SK-N-SH (cell line): ENCODE measurements around the gene TNNT3. TPM values are rescaled to one million over a fixed set of nuclear protein-coding genes. Genes with fewer than 3 reads are reported as not detected.

ENCODE experiments used
- CTCF ChIA-PET: fragments of 300-600, 350-600 bp; formaldehyde crosslinking; extraction: SDS; loops from one replicate; lab custom pipeline; 2021; lab: Yijun Ruan, JAX
- POLR2A ChIA-PET: fragments of 350-600 bp; sonication (Branson Sonifier 250); formaldehyde crosslinking; extraction: SDS; loops from one replicate; lab custom pipeline; 2020; ENCODE audit warnings: antibody characterized with exemption, inconsistent platforms; lab: Yijun Ruan, JAX
- DNase-seq: peaks from one replicate; pipeline ENCODE4 v3.0.0; 2012
- H2AFZ ChIP-seq: fragments of 200-600 bp; sonication (generic); 2 replicates; pipeline ENCODE4 v1.8.1; 2016; ENCODE audit warnings: antibody characterized with exemption, mild to moderate bottlenecking, low read depth
- H3F3A ChIP-seq: fragments of 200-600 bp; sonication (generic); replicated peaks from 2 replicates; pipeline ENCODE3; 2016; ENCODE audit warnings: antibody characterized with exemption, mild to moderate bottlenecking; ENCODE audit not compliant: insufficient read depth
- H3K27ac ChIP-seq, 2 experiments: fragments of 200-500 bp in 1 of 2; fragments of 200-600 bp in 1 of 2; sonication (Bioruptor generic) in 1 of 2; sonication (generic), shearing (Covaris generic) in 1 of 2; 2 replicates each; pipeline versions ENCODE4 v1.5.1 to v1.6.1; 2014 to 2016; ENCODE audit warnings: low read depth in 2 of 2, inconsistent platforms in 1 of 2, low read length in 1 of 2, mild to moderate bottlenecking in 1 of 2, mixed read lengths in 1 of 2
- H3K27me3 ChIP-seq: fragments of 200-600 bp; sonication (generic), shearing (Covaris generic); 2 replicates; pipeline ENCODE4 v1.6.1; 2016; ENCODE audit warnings: mixed run types; ENCODE audit not compliant: insufficient read depth
- H3K36me3 ChIP-seq, 2 experiments: fragments of 200-500 bp in 1 of 2; fragments of 200-600 bp in 1 of 2; sonication (Bioruptor generic) in 1 of 2; sonication (generic) in 1 of 2; replicated peaks in 1 of 2; 2 replicates each; pipeline versions ENCODE3 to v1.5.1; 2014 to 2016; ENCODE audit warnings: low read length in 1 of 2, mild to moderate bottlenecking in 1 of 2; ENCODE audit not compliant: insufficient read depth in 2 of 2, control insufficient read depth in 1 of 2
- H3K4me1 ChIP-seq, 2 experiments: fragments of 200-500 bp in 1 of 2; fragments of 200-600 bp in 1 of 2; sonication (Bioruptor generic) in 1 of 2; sonication (generic), shearing (Covaris generic) in 1 of 2; 2 replicates each; pipeline versions ENCODE4 v1.5.1 to v1.6.1; 2014 to 2016; ENCODE audit warnings: low read depth in 1 of 2, low read length in 1 of 2, mixed run types in 1 of 2; ENCODE audit not compliant: insufficient read depth in 2 of 2, control insufficient read depth in 1 of 2
- H3K4me2 ChIP-seq: fragments of 200-600 bp; sonication (generic), shearing (Covaris generic); 2 replicates; pipeline ENCODE4 v1.6.1; 2017; ENCODE audit warnings: mixed run types
- H3K4me3 ChIP-seq, 2 experiments: fragments of 200-500 bp in 1 of 2; fragments of 200-600 bp in 1 of 2; sonication (Bioruptor generic) in 1 of 2; sonication (generic), shearing (Covaris generic) in 1 of 2; 2 replicates each; pipeline versions ENCODE4 v1.5.1 to v1.8.1; 2014 to 2016; ENCODE audit warnings: low read depth in 2 of 2, inconsistent platforms in 1 of 2, low read length in 1 of 2, mild to moderate bottlenecking in 1 of 2, mixed read lengths in 1 of 2, moderate library complexity in 1 of 2
- H3K79me2 ChIP-seq: fragments of 200-600 bp; sonication (generic); 2 replicates; pipeline ENCODE4 v1.8.1; 2017; ENCODE audit warnings: mild to moderate bottlenecking; ENCODE audit not compliant: insufficient read depth
- H3K9ac ChIP-seq: fragments of 200-600 bp; sonication (generic); 2 replicates; pipeline ENCODE4 v1.6.1; 2017; ENCODE audit warnings: mixed run types
- H3K9me2 ChIP-seq: fragments of 200-600 bp; sonication (generic); 2 replicates; pipeline ENCODE4 v1.6.1; 2017; ENCODE audit warnings: mixed run types
- H3K9me3 ChIP-seq: fragments of 200-600 bp; sonication (generic); 2 replicates; pipeline ENCODE4 v1.6.1; 2017; ENCODE audit warnings: mixed run types, mild to moderate bottlenecking, moderate library complexity
- H4K20me1 ChIP-seq: fragments of 200-600 bp; sonication (generic); 2 replicates; pipeline ENCODE4 v1.6.1; 2017; ENCODE audit warnings: mild to moderate bottlenecking, mixed run types; ENCODE audit not compliant: insufficient read depth
- EP300 ChIP-seq, 2 experiments: IDR thresholded peaks; 2 replicates each; pipeline versions ENCODE4 v1.4.0 to v1.6.1; 2012; ENCODE audit warnings: borderline replicate concordance in 1 of 2, low read depth in 1 of 2, low read length in 1 of 2
- FOSL2 ChIP-seq: IDR thresholded peaks from 2 replicates; pipeline ENCODE4 v1.4.0; 2012; ENCODE audit warnings: low read depth, mild to moderate bottlenecking, moderate library complexity, borderline replicate concordance
- JUND ChIP-seq: IDR thresholded peaks from 2 replicates; pipeline ENCODE4 v1.4.0; 2012
- REST ChIP-seq: IDR thresholded peaks from 2 replicates; pipeline ENCODE4 v1.6.1; 2012; ENCODE audit warnings: mild to moderate bottlenecking, low read depth, low read length, moderate library complexity
- TAF1 ChIP-seq: IDR thresholded peaks from 2 replicates; pipeline ENCODE4 v1.6.1; 2012; ENCODE audit warnings: low read depth, mild to moderate bottlenecking, low read length, moderate library complexity, borderline replicate concordance
- TEAD4 ChIP-seq: IDR thresholded peaks from 2 replicates; pipeline ENCODE4 v1.4.0; 2012; ENCODE audit warnings: mild to moderate bottlenecking, borderline replicate concordance; ENCODE audit not compliant: insufficient read depth
- USF2 ChIP-seq: fragments of 150-350 bp; IDR thresholded peaks from 2 replicates; pipeline ENCODE4 v1.6.1; 2017; ENCODE audit warnings: antibody characterized with exemption, low read length, low read depth, borderline replicate concordance
- YY1 ChIP-seq: IDR thresholded peaks from 2 replicates; pipeline ENCODE4 v1.4.0; 2012; ENCODE audit warnings: low read depth, mild to moderate bottlenecking
- ZBTB33 ChIP-seq: IDR thresholded peaks from 2 replicates; pipeline ENCODE4 v1.4.0; 2012; ENCODE audit warnings: low read depth, borderline replicate concordance
- WGBS: methylation state at CpG from one replicate; pipeline ENCODE4 v1.1.6; 2017; ENCODE audit warnings: low lambda C conversion rate; 5-methylcytosine and 5-hydroxymethylcytosine counted together
- polyA plus RNA-seq, 3 experiments: library from polyadenylated mRNA; depleted of rRNA; stranded (reverse); fragments of >200 nt; gene quantifications; 2 replicates each; pipeline ENCODE4 v1.2.3, GENCODE V29; 2012
- TF ChIP-seq, protein P1 (sequence below): IDR thresholded peaks from 2 replicates; pipeline ENCODE4 v1.4.0; 2012; ENCODE audit warnings: low read depth, borderline replicate concordance
- TF ChIP-seq, protein P2 (sequence below): fragments of 200-600 bp; sonication (generic); IDR thresholded peaks from 2 replicates; pipeline ENCODE4 v1.6.1; 2017; ENCODE audit warnings: antibody characterized with exemption, mild to moderate bottlenecking, moderate library complexity

The TNNT3 gene
- polyA plus RNA-seq, 1 of the 3 experiments (the other 2 are of a cell fraction), result not detected

DNA sequence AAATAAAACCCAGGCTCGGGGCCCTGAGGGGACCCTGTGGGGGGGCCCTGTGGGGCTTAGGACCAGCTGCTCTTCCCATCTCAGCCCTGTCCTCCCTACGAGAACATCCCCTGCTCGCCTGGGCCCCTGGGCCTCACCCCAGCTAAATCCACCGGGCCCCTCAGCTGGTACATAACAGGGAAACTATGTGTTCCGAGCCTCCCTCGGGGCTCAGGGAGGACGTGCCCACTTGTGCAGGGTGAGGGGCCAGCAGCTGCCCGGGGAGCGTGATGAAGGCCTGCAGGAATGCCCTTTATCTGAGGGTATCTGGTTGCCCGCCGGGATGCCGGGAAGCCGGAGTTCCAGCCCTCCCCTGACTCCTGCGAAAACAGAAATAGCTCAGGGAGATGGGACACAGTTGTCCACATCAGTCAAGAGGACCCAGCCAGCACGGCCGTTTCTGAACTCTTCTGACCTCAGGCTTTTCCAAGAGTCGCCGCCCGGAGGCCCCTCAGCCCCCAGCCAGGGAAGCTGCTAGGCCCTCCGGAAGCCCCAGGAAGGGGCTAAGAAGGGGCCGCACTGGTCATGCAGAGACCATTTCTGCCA lies 48.2 kb downstream of the TNNT3 start (continued):
- TF ChIP-seq ZBTB33, result no peak

- H3K4me2 ChIP-seq, result no peak overlapping the region
- DNase-seq, result no peak
- no peak overlapping the region for H3K9ac ChIP-seq
- no peaks in the 10 kb centered on the region for H3K9me3 ChIP-seq
- ChIA-PET POLR2A (interaction anchor here (1.0 to 1.7 kb wide), 5 partner anchors 12 to 86 kb away, joined by 3 to 7 read pairs (median 6); no protein-coding TSS in a partner anchor), CTCF (interaction anchor here (0.7 to 5.2 kb wide), 18 partner anchors 8 to 318 kb away, joined by 3 to 36 read pairs (median 4); partner anchors contain the start of gene TNNI2)
- H3K27me3 ChIP-seq, result no peaks in the 10 kb centered on the region
- no peaks in the 10 kb centered on the region for H3K79me2 ChIP-seq
- no peaks in the 10 kb centered on the region for H3K4me1 ChIP-seq
- no peak overlapping the region; a peak in 1 of 4 replicates for H3K27ac ChIP-seq
- H3F3A ChIP-seq, result no peaks in the 10 kb centered on the region
- no peaks in the 10 kb centered on the region for H4K20me1 ChIP-seq
- TF ChIP-seq REST, result no peak
- TF ChIP-seq, protein P1, sequence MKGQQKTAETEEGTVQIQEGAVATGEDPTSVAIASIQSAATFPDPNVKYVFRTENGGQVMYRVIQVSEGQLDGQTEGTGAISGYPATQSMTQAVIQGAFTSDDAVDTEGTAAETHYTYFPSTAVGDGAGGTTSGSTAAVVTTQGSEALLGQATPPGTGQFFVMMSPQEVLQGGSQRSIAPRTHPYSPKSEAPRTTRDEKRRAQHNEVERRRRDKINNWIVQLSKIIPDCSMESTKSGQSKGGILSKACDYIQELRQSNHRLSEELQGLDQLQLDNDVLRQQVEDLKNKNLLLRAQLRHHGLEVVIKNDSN, result no peak
- H2AFZ ChIP-seq, result no peak overlapping the region
- no peaks in the 10 kb centered on the region for H3K36me3 ChIP-seq
- no peaks in the 10 kb centered on the region for H3K9me2 ChIP-seq
- 80% methylated on average over 1 of the region's 24 CpGs for WGBS
- H3K4me3 ChIP-seq, result no peak overlapping the region
Observed at GRCh38 chr11:1968454-1969002, 49.0 kb downstream of the TNNT3 start.

DNA sequence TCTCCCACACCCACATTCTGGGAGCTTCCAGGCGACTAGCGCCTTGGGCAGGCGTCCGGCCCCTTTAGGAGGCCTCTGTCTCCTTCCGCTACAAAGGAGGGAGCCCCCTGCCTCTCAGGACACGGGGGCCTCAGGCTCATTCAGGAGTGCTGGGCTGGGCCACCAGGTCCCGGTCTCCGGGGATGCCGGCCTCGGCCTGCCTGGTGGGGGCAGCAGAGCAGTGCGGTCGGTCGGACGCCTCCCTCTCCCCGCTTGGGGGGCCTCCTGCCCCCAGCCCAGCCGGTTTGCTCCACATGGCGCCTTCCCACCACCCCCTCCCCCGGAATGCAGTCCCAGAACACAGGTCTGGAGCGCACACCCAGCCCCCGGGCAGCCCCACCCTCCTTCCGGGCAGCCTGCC lies 49.5 kb downstream of the TNNT3 start:
- CTCF ChIA-PET, result interaction anchor here (0.7 to 5.2 kb wide), 17 partner anchors 8 to 318 kb away, joined by 3 to 36 read pairs (median 5); partner anchors contain the start of genes H19 and TNNI2
- TF ChIP-seq JUND (no peak), EP300 (IDR thresholded peaks at IDR 0.05; ENCODE audit: borderline replicate concordance in 1 of 2, low read depth in 1 of 2, low read length in 1 of 2) (no peak), TEAD4 (no peak), YY1 (no peak), USF2 (no peak), TAF1 (no peak), FOSL2 (no peak)
- TF ChIP-seq, protein P2, sequence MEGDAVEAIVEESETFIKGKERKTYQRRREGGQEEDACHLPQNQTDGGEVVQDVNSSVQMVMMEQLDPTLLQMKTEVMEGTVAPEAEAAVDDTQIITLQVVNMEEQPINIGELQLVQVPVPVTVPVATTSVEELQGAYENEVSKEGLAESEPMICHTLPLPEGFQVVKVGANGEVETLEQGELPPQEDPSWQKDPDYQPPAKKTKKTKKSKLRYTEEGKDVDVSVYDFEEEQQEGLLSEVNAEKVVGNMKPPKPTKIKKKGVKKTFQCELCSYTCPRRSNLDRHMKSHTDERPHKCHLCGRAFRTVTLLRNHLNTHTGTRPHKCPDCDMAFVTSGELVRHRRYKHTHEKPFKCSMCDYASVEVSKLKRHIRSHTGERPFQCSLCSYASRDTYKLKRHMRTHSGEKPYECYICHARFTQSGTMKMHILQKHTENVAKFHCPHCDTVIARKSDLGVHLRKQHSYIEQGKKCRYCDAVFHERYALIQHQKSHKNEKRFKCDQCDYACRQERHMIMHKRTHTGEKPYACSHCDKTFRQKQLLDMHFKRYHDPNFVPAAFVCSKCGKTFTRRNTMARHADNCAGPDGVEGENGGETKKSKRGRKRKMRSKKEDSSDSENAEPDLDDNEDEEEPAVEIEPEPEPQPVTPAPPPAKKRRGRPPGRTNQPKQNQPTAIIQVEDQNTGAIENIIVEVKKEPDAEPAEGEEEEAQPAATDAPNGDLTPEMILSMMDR, result no peak

More for the DNA sequence above, 49.5 kb downstream of the TNNT3 start:
- Histone ChIP-seq H2AFZ (no peak overlapping the region), H3K79me2 (no peaks in the 10 kb centered on the region), H3K36me3 (no peaks in the 10 kb centered on the region), H3K4me1 (no peaks in the 10 kb centered on the region), H4K20me1 (no peaks in the 10 kb centered on the region), H3F3A (no peaks in the 10 kb centered on the region), H3K27ac (no peak overlapping the region), H3K27me3 (no peaks in the 10 kb centered on the region), H3K9ac (no peak overlapping the region), H3K4me3 (no peak overlapping the region), H3K9me2 (no peaks in the 10 kb centered on the region), H3K4me2 (no peak overlapping the region), H3K9me3 (no peaks in the 10 kb centered on the region)
- no peak for DNase-seq
- no CpG with 5 or more reads among the region's 21 CpGs for WGBS
- POLR2A ChIA-PET, result interaction anchor here (0.5 to 1.7 kb wide), 4 partner anchors 11 to 361 kb away, joined by 3 to 7 read pairs (median 4); partner anchors contain the start of gene KRTAP5-3
